Large intestine (tissue), 3 donors: ENCODE results near the gene IL4I1. TPM values are rescaled to one million over a fixed set of nuclear protein-coding genes. Genes with fewer than 3 reads are reported as not detected.

Experiments
- DNase-seq, 2 donors: peaks; one replicate each; pipeline versions ENCODE4 v3.0.0 to v3.0.0-alpha.2; 2013
- H3K27ac ChIP-seq: one replicate; pipeline ENCODE4 v1.5.1; 2013; ENCODE audit warnings: low read length
- H3K27me3 ChIP-seq: 2 replicates; pipeline ENCODE4 v1.6.1; 2013; ENCODE audit warnings: low read length; ENCODE audit not compliant: control insufficient read depth, insufficient read depth
- H3K36me3 ChIP-seq: 2 replicates; pipeline ENCODE4 v1.6.1; 2013; ENCODE audit warnings: low read length; ENCODE audit not compliant: control insufficient read depth, insufficient read depth
- H3K4me1 ChIP-seq: one replicate; pipeline ENCODE4 v1.6.1; 2013; ENCODE audit warnings: low read length; ENCODE audit not compliant: control insufficient read depth, insufficient read depth
- H3K4me3 ChIP-seq: one replicate; pipeline ENCODE4 v1.5.1; 2013; ENCODE audit warnings: low read length
- H3K9me3 ChIP-seq: one replicate; pipeline ENCODE4 v1.6.1; 2013; ENCODE audit warnings: mild to moderate bottlenecking, low read depth, low read length, moderate library complexity; ENCODE audit not compliant: control insufficient read depth
- WGBS: methylation state at CpG from one replicate; pipeline ENCODE4 v1.1.5; 2013; ENCODE audit warnings: low lambda C conversion rate; ENCODE audit not compliant: insufficient coverage; 5-methylcytosine and 5-hydroxymethylcytosine counted together
- polyA plus RNA-seq: library from polyadenylated mRNA; unstranded; fragments of 120-200 nt; gene quantifications from one replicate; pipeline ENCODE4 v1.2.1, GENCODE V29; 2013

Gene IL4I1
- polyA plus RNA-seq, 1 donor = 3.5 TPM

GRCh38 chr19:49894879-49895565 lies 1.7 kb downstream of the IL4I1 start:
- Histone ChIP-seq H3K36me3 (no peaks in the 10 kb centered on the region), H3K27me3 (peaks cover 14% of the 10 kb centered on the region), H3K4me3 (no peak overlapping the region), H3K9me3 (peaks cover 2% of the 10 kb centered on the region), H3K27ac (no peak overlapping the region), H3K4me1 (peaks cover 11% of the 10 kb centered on the region)
- WGBS = no CpG with 5 or more reads among the region's 17 CpGs
- DNase-seq = no peak

- H3K9me3 ChIP-seq = peaks cover 11% of the 10 kb centered on the region
- DNase-seq = no peak
- H3K27me3 ChIP-seq = peaks cover 19% of the 10 kb centered on the region
- no peaks in the 10 kb centered on the region for H3K36me3 ChIP-seq
- H3K4me3 ChIP-seq = no peak overlapping the region
- 90% methylated on average over 2 of the region's 18 CpGs for WGBS
- no peak overlapping the region for H3K27ac ChIP-seq
- H3K4me1 ChIP-seq = peaks cover 11% of the 10 kb centered on the region
These were observed 2.5 kb downstream of the IL4I1 start for GRCh38 chr19:49894011-49894664.

GRCh38 chr19:49892716-49893115 lies 4.0 kb downstream of the IL4I1 start:
- H3K36me3 ChIP-seq = peaks cover 2% of the 10 kb centered on the region
- no peak for DNase-seq
- peaks cover 19% of the 10 kb centered on the region for H3K27me3 ChIP-seq
- H3K9me3 ChIP-seq = peaks cover 11% of the 10 kb centered on the region
- H3K4me3 ChIP-seq = no peak overlapping the region
- H3K4me1 ChIP-seq = peaks cover 11% of the 10 kb centered on the region
- no peak overlapping the region for H3K27ac ChIP-seq
- WGBS = no CpG with 5 or more reads among the region's 1 CpG

- no CpG with 5 or more reads among the region's 17 CpGs for WGBS
- Histone ChIP-seq H3K4me1 (peaks cover 6% of the 10 kb centered on the region), H3K9me3 (peaks cover 11% of the 10 kb centered on the region), H3K36me3 (peaks cover 2% of the 10 kb centered on the region), H3K27me3 (peaks cover 19% of the 10 kb centered on the region), H3K27ac (no peak overlapping the region), H3K4me3 (no peak overlapping the region)
- no peak for DNase-seq
These were observed 5.3 kb downstream of the IL4I1 start for GRCh38 chr19:49891393-49891792.

GRCh38 chr19:49890349-49891311 lies 6.1 kb downstream of the IL4I1 start:
- WGBS = no CpG with 5 or more reads among the region's 69 CpGs
- no peak for DNase-seq
- H3K4me1 ChIP-seq = peaks cover 6% of the 10 kb centered on the region
- no peak overlapping the region for H3K27ac ChIP-seq
- peaks cover 11% of the 10 kb centered on the region for H3K9me3 ChIP-seq
- peaks cover 19% of the 10 kb centered on the region for H3K27me3 ChIP-seq
- H3K4me3 ChIP-seq = peak overlapping the region; percentile 11
- peaks cover 6% of the 10 kb centered on the region for H3K36me3 ChIP-seq

- Histone ChIP-seq H3K27ac (no peak overlapping the region), H3K4me1 (peaks cover 6% of the 10 kb centered on the region), H3K9me3 (peaks cover 11% of the 10 kb centered on the region), H3K27me3 (peaks cover 19% of the 10 kb centered on the region), H3K4me3 (peak overlapping the region; percentile 11), H3K36me3 (peaks cover 11% of the 10 kb centered on the region)
- no CpG with 5 or more reads among the region's 71 CpGs for WGBS
- peak; percentile 80 to 83 for DNase-seq
These were observed 6.9 kb downstream of the IL4I1 start for GRCh38 chr19:49889687-49890348.

- H3K27me3 ChIP-seq = peaks cover 19% of the 10 kb centered on the region
- peaks cover 11% of the 10 kb centered on the region for H3K9me3 ChIP-seq
- no peak overlapping the region for H3K27ac ChIP-seq
- no peak overlapping the region for H3K4me3 ChIP-seq
- no CpG with 5 or more reads among the region's 23 CpGs for WGBS
- H3K36me3 ChIP-seq = peaks cover 18% of the 10 kb centered on the region
- no peak for DNase-seq
- peaks cover 6% of the 10 kb centered on the region for H3K4me1 ChIP-seq
These were observed 7.5 kb downstream of the IL4I1 start for GRCh38 chr19:49889038-49889686.

- Histone ChIP-seq H3K4me1 (peaks cover 6% of the 10 kb centered on the region), H3K4me3 (no peak overlapping the region), H3K9me3 (peaks cover 11% of the 10 kb centered on the region), H3K27me3 (peaks cover 19% of the 10 kb centered on the region), H3K27ac (no peak overlapping the region), H3K36me3 (peaks cover 25% of the 10 kb centered on the region)
- whole genome bisulfite sequencing = no CpG with 5 or more reads among the region's 18 CpGs
- DNase-seq = no peak
These were observed 8.2 kb downstream of the IL4I1 start for GRCh38 chr19:49888510-49888824.

- no peak overlapping the region for H3K4me3 ChIP-seq
- peaks cover 12% of the 10 kb centered on the region for H3K9me3 ChIP-seq
- no peak for DNase-seq
- H3K36me3 ChIP-seq = peaks cover 30% of the 10 kb centered on the region
- H3K4me1 ChIP-seq = peaks cover 6% of the 10 kb centered on the region
- WGBS = no CpG with 5 or more reads among the region's 54 CpGs
- H3K27me3 ChIP-seq = peaks cover 19% of the 10 kb centered on the region
- no peak overlapping the region for H3K27ac ChIP-seq
These were observed 8.8 kb downstream of the IL4I1 start for GRCh38 chr19:49887665-49888509.
